Measurements from ENCODE around the gene FAM3C. TPM values are rescaled to one million over a fixed set of nuclear protein-coding genes. Genes with fewer than 3 reads are reported as not detected.
A peak's percentile ranks its signal among the peaks of the same experiment; 100 is the strongest.
"Not testable (repeated sequence)": the region's sequence is repeated elsewhere in the genome, so short reads cannot be mapped to it uniquely, and the experiment has no call there.

FAM3C gene, protein sequence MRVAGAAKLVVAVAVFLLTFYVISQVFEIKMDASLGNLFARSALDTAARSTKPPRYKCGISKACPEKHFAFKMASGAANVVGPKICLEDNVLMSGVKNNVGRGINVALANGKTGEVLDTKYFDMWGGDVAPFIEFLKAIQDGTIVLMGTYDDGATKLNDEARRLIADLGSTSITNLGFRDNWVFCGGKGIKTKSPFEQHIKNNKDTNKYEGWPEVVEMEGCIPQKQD
- 16.0 TPM for polyA plus RNA-seq (2012; ENCODE audit: low read depth, missing spikeins)

DNA sequence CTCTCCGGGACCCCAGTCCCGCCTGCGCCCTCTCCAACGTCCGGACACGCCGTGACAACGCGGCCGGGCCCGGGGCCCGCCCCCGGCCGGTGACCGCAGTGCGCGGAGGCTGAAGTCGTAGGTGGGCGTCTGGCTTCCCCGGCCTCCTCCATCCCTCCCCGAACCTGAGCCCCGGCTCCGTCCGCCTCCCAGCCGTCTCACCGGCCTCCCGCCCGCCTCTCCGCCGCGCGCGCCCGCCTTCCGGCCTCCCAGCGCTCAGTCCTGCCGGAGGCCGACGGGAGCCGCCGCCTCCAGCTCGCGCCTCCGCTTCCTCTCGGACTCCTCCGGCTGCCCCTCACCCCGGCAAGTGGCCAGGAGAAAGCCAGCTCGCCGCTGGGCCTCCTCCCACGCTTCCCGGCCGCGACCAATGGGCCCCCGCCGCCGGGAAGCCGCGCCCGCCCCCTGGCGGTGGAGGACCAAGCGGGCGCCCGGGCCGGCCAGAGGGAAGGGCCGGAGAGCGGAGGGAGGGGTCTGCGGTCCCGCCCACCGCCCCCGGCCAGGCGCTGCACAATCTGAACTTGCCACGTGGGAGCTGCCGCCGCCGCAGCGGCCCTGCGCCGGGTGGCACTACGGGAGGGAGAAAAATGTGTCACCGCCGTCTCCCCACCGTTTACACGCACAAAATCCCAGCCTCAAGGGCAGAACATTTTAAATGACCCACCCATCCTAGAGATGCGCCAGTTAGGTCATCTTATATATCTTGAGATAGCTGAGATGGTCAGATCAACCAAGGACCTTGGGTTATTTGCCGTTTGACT is at the start of gene FAM3C:
Gene FAM3C, minus strand, starts transcription at position 348 of the 797 bp plus-strand sequence. CDS start 13,339 bp downstream, outside the sequence.
- TF ChIP-seq POLR2AphosphoS5 (IDR thresholded peaks at IDR 0.05; ENCODE audit: low read depth, low read length) (no peak), TAF1 (IDR thresholded peaks at IDR 0.05; ENCODE audit: low read depth, low read length) (peak; percentile 90), POLR2A (IDR thresholded peaks at IDR 0.05; ENCODE audit: low read depth, low read length) (no peak; the same call in none of the 2 replicates)
- DNase-seq (ENCODE audit: insufficient read length, low spot score) (peak; percentile 82), FAIRE-seq (peak; percentile 98)

DNA sequence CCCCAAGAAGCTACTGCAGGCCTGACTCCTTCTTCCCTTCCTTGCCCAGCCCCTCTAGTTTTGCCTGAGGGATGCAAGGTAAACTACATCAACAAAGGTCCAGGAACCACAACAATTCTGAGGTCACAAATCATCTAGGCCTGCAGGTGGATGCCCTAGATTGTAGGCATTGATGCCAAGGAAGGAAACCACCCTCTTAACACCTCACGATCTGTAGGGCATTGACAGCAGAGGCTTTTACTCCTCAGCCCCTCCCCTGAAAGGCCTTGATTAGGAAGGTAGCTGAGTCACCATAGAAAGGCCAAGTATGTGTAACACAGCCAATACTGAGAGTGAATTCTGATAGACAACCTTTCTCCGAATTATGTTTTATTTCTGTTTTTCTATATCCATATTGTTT is 46.7 kb upstream of the FAM3C start:
- FAIRE-seq, result no peak
- TF ChIP-seq TAF1 (IDR thresholded peaks at IDR 0.05; ENCODE audit: low read depth, low read length) (no peak), POLR2A (IDR thresholded peaks at IDR 0.05; ENCODE audit: low read depth, low read length) (no peak), POLR2AphosphoS5 (IDR thresholded peaks at IDR 0.05; ENCODE audit: low read depth, low read length) (no peak), PAX5 (IDR thresholded peaks at IDR 0.05; ENCODE audit: insufficient read depth, low read length, severe bottlenecking) (no peak), POU2F2 (IDR thresholded peaks at IDR 0.05; ENCODE audit: low read depth, low read length) (no peak), SPI1 (IDR thresholded peaks at IDR 0.05; ENCODE audit: low read depth, low read length) (no peak)
- DNase-seq (ENCODE audit: insufficient read length, low spot score), result no peak

DNA sequence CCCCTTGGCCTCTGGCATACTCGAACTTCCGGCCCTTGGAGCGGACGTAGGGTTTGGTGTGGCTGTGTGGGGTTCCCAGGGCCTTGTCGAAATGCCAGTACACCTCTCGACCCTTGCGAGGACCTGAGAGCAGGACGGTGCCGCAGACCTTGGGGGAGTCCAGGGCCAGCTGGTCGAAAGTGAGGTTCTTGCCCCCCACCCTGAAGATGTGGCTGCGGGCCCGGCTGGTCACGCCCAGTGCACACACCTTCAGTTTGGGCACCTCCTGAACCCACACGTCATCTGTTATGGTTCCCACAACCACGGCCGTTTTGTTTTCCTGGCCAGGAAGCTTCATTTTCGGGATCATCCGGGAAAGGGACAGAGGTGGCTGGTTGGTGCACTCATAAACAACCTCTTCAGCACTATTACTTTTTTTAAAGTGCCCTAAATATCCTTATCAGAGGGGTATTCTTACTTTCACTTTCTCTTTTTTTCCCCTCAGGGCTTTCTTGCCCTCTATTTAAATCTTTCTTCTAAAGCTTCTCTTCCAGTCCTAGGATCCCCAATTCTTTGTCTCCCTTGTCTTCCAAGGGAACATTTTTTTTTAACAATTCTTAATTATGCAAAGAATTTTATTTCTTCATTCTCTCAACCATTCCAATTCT is 44.9 kb upstream of the FAM3C start:
- TF ChIP-seq POLR2A (IDR thresholded peaks at IDR 0.05; ENCODE audit: low read depth, low read length) (no peak), PAX5 (IDR thresholded peaks at IDR 0.05; ENCODE audit: insufficient read depth, low read length, severe bottlenecking) (peak; percentile 81)
- DNase-seq (ENCODE audit: insufficient read length, low spot score) (no peak), FAIRE-seq (peak; percentile 43)

DNA sequence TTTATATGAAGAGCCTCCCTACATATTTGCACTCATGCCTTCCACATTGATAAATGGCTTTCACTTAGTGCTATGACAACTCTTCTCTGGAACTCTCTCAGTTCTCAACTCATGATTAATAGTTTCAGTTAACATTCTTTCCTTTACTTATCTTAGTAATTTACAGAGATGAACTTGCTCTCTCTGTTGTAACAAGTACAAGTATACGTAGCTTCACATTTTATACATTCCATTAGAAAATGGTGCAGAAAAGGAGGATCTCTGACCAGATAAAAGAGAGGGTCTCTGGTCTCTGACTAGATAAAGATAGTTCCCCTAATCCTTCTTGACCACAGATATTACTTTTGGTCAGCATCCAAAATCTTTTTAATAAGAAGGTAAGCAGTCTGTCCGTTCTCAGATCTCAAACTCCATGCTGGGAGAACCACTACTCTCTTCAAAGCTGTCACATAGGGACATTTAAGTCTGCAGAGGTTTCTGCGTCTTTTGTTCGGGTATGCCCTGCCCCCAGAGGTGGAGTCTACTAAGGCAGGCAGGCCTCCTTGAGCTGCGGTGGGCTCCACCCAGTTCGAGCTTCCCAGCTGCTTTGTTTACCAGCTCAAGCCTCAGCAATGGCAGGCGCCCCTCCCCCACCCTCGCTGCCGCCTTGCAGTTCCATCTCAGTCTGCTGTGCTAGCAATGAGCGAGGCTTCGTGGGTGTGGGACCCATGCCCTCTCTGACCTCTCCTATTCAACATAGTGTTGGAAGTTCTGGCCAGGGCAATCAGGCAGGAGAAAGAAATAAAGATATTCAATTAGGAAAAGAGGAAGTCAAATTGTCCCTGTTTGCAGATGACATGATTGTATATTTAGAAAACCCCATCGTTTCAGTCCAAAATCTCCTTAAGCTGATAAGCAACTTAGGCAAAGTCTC is 42.2 kb upstream of the FAM3C start:
- peak; percentile 55 for FAIRE-seq
- DNase-seq (ENCODE audit: insufficient read length, low spot score), result not testable (repeated sequence)
- peak; percentile 42 for TF ChIP-seq SPI1 (IDR thresholded peaks at IDR 0.05; ENCODE audit: low read depth, low read length)

DNA sequence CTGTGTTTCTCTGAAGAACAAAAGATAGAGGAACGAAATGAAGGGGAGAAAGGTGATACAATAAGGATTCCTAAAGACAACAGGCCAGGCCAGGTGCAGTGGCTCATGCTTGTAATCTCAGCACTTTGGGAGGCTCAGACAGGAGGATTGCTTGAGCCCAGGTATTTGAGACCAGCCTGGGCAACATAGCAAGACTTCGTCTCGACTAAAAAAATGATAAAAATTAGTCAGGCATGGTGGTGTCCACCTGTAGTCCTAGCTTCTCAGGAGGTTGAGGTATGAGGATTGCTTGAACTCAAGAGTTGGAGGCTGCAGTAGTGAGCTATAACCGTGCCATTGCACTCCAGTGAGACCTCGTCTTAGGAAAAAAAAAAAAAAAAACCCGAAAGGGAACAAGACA is 41.4 kb upstream of the FAM3C start:
- FAIRE-seq (no peak), DNase-seq (ENCODE audit: insufficient read length, low spot score) (no peak)
- no peak for TF ChIP-seq SPI1 (IDR thresholded peaks at IDR 0.05; ENCODE audit: low read depth, low read length)
- no peak for TF ChIP-seq PAX5 (IDR thresholded peaks at IDR 0.05; ENCODE audit: insufficient read depth, low read length, severe bottlenecking)
- no peak for TF ChIP-seq POU2F2 (IDR thresholded peaks at IDR 0.05; ENCODE audit: low read depth, low read length)
- no peak for TF ChIP-seq TAF1 (IDR thresholded peaks at IDR 0.05; ENCODE audit: low read depth, low read length)
- TF ChIP-seq POLR2AphosphoS5 (IDR thresholded peaks at IDR 0.05; ENCODE audit: low read depth, low read length), result no peak
- no peak for TF ChIP-seq POLR2A (IDR thresholded peaks at IDR 0.05; ENCODE audit: low read depth, low read length)

DNA sequence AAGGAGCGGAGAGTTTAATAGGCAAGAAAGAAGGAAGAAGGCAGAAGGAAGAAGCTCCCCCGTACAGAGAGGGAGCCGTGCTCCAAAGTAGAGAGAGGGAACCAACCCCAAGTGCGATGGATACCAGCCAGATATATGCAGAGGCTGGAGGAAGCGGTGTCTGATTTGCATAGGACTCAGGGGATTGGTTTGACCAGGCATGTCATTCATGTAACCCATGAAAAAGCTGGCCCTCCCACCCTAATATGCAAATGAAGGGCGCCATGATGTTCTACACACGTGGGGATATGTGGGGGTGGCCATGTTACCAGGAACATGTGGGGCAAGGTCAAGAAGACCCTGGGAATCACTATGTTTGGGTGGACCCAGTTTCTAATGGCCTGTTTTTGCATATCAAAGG is 40.6 kb upstream of the FAM3C start:
- FAIRE-seq (no peak), DNase-seq (ENCODE audit: insufficient read length, low spot score) (no peak)
- TF ChIP-seq TAF1 (IDR thresholded peaks at IDR 0.05; ENCODE audit: low read depth, low read length), result no peak
- no peak for TF ChIP-seq POLR2AphosphoS5 (IDR thresholded peaks at IDR 0.05; ENCODE audit: low read depth, low read length)

DNA sequence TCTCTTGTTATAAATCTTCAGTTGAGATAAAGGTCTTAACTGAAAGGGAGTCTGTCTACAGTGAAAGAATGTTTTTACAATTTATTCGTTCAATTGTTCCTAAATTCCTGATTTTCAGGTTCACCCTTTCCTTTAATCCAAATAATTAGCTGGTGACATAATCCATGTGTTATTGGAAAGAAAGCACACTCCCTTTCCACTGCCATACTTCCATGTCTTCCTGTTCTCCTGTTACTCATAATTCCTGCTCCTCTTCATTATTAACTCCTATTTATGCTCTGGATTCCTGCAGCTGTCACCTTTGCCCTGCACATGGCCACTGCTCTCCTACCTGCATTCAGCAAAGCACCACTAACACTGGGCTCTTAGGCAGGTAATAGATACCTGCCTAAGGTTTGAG is 40.0 kb upstream of the FAM3C start:
- DNase-seq (ENCODE audit: insufficient read length, low spot score), result no peak
- TF ChIP-seq POLR2AphosphoS5 (IDR thresholded peaks at IDR 0.05; ENCODE audit: low read depth, low read length) (no peak), POLR2A (IDR thresholded peaks at IDR 0.05; ENCODE audit: low read depth, low read length) (no peak), TAF1 (IDR thresholded peaks at IDR 0.05; ENCODE audit: low read depth, low read length) (no peak), POU2F2 (IDR thresholded peaks at IDR 0.05; ENCODE audit: low read depth, low read length) (no peak), PAX5 (IDR thresholded peaks at IDR 0.05; ENCODE audit: insufficient read depth, low read length, severe bottlenecking) (no peak), SPI1 (IDR thresholded peaks at IDR 0.05; ENCODE audit: low read depth, low read length) (no peak)
- FAIRE-seq, result no peak

DNA sequence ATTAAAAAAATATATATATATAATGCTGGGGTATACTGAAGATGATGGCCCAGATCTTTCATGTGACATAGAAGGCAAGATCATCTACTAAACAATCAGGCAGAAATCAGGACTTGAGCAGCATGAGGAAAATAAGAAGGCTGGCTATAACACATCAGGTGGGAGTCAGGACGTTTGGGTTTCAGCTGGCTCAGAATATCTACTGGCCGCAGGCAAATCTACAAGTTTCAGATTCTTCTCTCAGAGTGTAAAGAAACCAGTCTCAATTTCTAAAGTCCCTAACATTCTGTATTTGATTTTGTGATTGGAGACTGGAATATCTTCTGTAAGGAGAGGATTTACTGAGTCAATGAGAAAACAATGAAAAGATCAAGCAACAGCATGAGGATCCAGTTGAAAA is 37.7 kb upstream of the FAM3C start:
- FAIRE-seq (no peak), DNase-seq (ENCODE audit: insufficient read length, low spot score) (no peak)
- no peak for TF ChIP-seq POU2F2 (IDR thresholded peaks at IDR 0.05; ENCODE audit: low read depth, low read length)
- no peak for TF ChIP-seq TAF1 (IDR thresholded peaks at IDR 0.05; ENCODE audit: low read depth, low read length)
- no peak for TF ChIP-seq POLR2A (IDR thresholded peaks at IDR 0.05; ENCODE audit: low read depth, low read length)
- no peak for TF ChIP-seq POLR2AphosphoS5 (IDR thresholded peaks at IDR 0.05; ENCODE audit: low read depth, low read length)
- no peak for TF ChIP-seq SPI1 (IDR thresholded peaks at IDR 0.05; ENCODE audit: low read depth, low read length)
- TF ChIP-seq PAX5 (IDR thresholded peaks at IDR 0.05; ENCODE audit: insufficient read depth, low read length, severe bottlenecking), result no peak

DNA sequence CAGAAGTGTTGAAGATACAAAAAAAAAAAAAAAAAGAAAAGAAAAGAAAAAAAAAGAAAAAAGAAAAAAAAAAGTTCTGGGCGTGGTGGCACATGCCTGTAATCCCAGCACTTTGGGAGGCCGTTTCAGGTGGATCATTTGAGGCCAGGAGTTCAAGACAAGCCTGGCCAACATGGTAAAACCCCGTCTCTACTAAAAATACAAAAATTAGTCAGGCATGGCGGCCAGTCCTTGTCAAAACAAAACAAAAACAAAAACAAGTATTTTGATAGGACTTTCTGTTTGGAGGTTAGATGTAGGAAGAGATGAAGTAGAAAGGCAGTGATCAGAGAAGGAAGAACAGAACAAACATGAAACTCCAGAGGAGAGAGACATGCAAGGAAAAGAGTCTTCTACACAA is 36.4 kb upstream of the FAM3C start:
- not testable (repeated sequence) for FAIRE-seq; DNase-seq (ENCODE audit: insufficient read length, low spot score)

Measured in GM12891 (cell line).